Measurements from ENCODE around the gene ARMC7. TPM values are rescaled to one million over a fixed set of nuclear protein-coding genes. Genes with fewer than 3 reads are reported as not detected.
"Not testable (repeated sequence)": the region's sequence is repeated elsewhere in the genome, so short reads cannot be mapped to it uniquely, and the experiment has no call there.

The ARMC7 gene
- total and polyA plus RNA-seq, 4 donors = 2.5 to 14.2 (median 9.0) TPM

- Histone ChIP-seq H3K4me3 (ENCODE audit: low read depth, low read length) (no peak overlapping the region), H3K9me3 (ENCODE audit: control insufficient read depth, insufficient read depth, low read length) (no peaks in the 10 kb centered on the region), H3K36me3 (ENCODE audit: control insufficient read depth, insufficient read depth, low read length) (peaks cover 47% of the 10 kb centered on the region), H3K27ac (ENCODE audit: low read depth, low read length) (no peak overlapping the region), H3K4me1 (ENCODE audit: control insufficient read depth, insufficient read depth, low read length) (peaks cover 23% of the 10 kb centered on the region), H3K27me3 (ENCODE audit: control insufficient read depth, insufficient read depth, low read length) (no peaks in the 10 kb centered on the region)
- WGBS (ENCODE audit: insufficient coverage) = 86% methylated on average over 7 of the region's 8 CpGs
- no peak for DNase-seq (ENCODE audit: low read depth in 4 of 6, low spot score in 6 of 6)
Observed at GRCh38 chr17:75126954-75127353, 17.2 kb downstream of the ARMC7 start.

GRCh38 chr17:75127936-75128335 is 18.2 kb downstream of the ARMC7 start:
- not testable (repeated sequence) for H3K27ac ChIP-seq (ENCODE audit: low read depth, low read length); H3K27me3 ChIP-seq (ENCODE audit: control insufficient read depth, insufficient read depth, low read length); H3K9me3 ChIP-seq (ENCODE audit: control insufficient read depth, insufficient read depth, low read length); DNase-seq (ENCODE audit: low read depth in 4 of 6, low spot score in 6 of 6); H3K4me3 ChIP-seq (ENCODE audit: low read depth, low read length)
- Histone ChIP-seq H3K36me3 (ENCODE audit: control insufficient read depth, insufficient read depth, low read length) (peaks cover 47% of the 10 kb centered on the region), H3K4me1 (ENCODE audit: control insufficient read depth, insufficient read depth, low read length) (peaks cover 27% of the 10 kb centered on the region)
- 100% methylated on average over 3 of the region's 5 CpGs for WGBS (ENCODE audit: insufficient coverage)

- Histone ChIP-seq H3K4me1 (ENCODE audit: control insufficient read depth, insufficient read depth, low read length) (peaks cover 27% of the 10 kb centered on the region), H3K4me3 (ENCODE audit: low read depth, low read length) (no peak overlapping the region), H3K36me3 (ENCODE audit: control insufficient read depth, insufficient read depth, low read length) (peaks cover 46% of the 10 kb centered on the region), H3K27ac (ENCODE audit: low read depth, low read length) (no peak overlapping the region), H3K27me3 (ENCODE audit: control insufficient read depth, insufficient read depth, low read length) (no peaks in the 10 kb centered on the region), H3K9me3 (ENCODE audit: control insufficient read depth, insufficient read depth, low read length) (no peaks in the 10 kb centered on the region)
- 92% methylated on average over 32 of the region's 33 CpGs for WGBS (ENCODE audit: insufficient coverage)
- no peak for DNase-seq (ENCODE audit: low read depth in 4 of 6, low spot score in 6 of 6)
Observed at GRCh38 chr17:75128694-75129505, 19.1 kb downstream of the ARMC7 start.

GRCh38 chr17:75129576-75129975 is 19.8 kb downstream of the ARMC7 start:
- Histone ChIP-seq H3K4me3 (ENCODE audit: low read depth, low read length) (no peak overlapping the region), H3K27ac (ENCODE audit: low read depth, low read length) (no peak overlapping the region)
- WGBS (ENCODE audit: insufficient coverage) = 91% methylated on average over 9 of the region's 9 CpGs

GRCh38 chr17:75130059-75130631 is 20.4 kb downstream of the ARMC7 start:
- H3K27ac ChIP-seq (ENCODE audit: low read depth, low read length) = peak overlapping the region; percentile 90

More at GRCh38 chr17:75129576-75129975, 19.8 kb downstream of the ARMC7 start:
- Histone ChIP-seq H3K36me3 (ENCODE audit: control insufficient read depth, insufficient read depth, low read length) (peaks cover 39% of the 10 kb centered on the region), H3K9me3 (ENCODE audit: control insufficient read depth, insufficient read depth, low read length) (no peaks in the 10 kb centered on the region), H3K27me3 (ENCODE audit: control insufficient read depth, insufficient read depth, low read length) (no peaks in the 10 kb centered on the region), H3K4me1 (ENCODE audit: control insufficient read depth, insufficient read depth, low read length) (peaks cover 27% of the 10 kb centered on the region)
- no peak for DNase-seq (ENCODE audit: low read depth in 4 of 6, low spot score in 6 of 6)

GRCh38 chr17:75130632-75131277 is 21.0 kb downstream of the ARMC7 start:
- H3K9me3 ChIP-seq (ENCODE audit: control insufficient read depth, insufficient read depth, low read length) = no peaks in the 10 kb centered on the region
- peaks cover 27% of the 10 kb centered on the region for H3K4me1 ChIP-seq (ENCODE audit: control insufficient read depth, insufficient read depth, low read length)
- no peaks in the 10 kb centered on the region for H3K27me3 ChIP-seq (ENCODE audit: control insufficient read depth, insufficient read depth, low read length)
- WGBS (ENCODE audit: insufficient coverage) = 5% methylated on average over 26 of the region's 29 CpGs
- H3K27ac ChIP-seq (ENCODE audit: low read depth, low read length) = peak overlapping the region; percentile 90
- peak in 4 of 6 donors; percentile 28 to 86 (median 62) for DNase-seq (ENCODE audit: low read depth in 4 of 6, low spot score in 6 of 6)
- peaks cover 36% of the 10 kb centered on the region for H3K36me3 ChIP-seq (ENCODE audit: control insufficient read depth, insufficient read depth, low read length)
- peak overlapping the region; percentile 74 for H3K4me3 ChIP-seq (ENCODE audit: low read depth, low read length)

More at GRCh38 chr17:75130059-75130631, 20.4 kb downstream of the ARMC7 start:
- H3K9me3 ChIP-seq (ENCODE audit: control insufficient read depth, insufficient read depth, low read length) = no peaks in the 10 kb centered on the region
- peaks cover 27% of the 10 kb centered on the region for H3K4me1 ChIP-seq (ENCODE audit: control insufficient read depth, insufficient read depth, low read length)
- no peaks in the 10 kb centered on the region for H3K27me3 ChIP-seq (ENCODE audit: control insufficient read depth, insufficient read depth, low read length)
- peaks cover 34% of the 10 kb centered on the region for H3K36me3 ChIP-seq (ENCODE audit: control insufficient read depth, insufficient read depth, low read length)
- WGBS (ENCODE audit: insufficient coverage) = 75% methylated on average over 24 of the region's 24 CpGs
- peak overlapping the region; percentile 74 for H3K4me3 ChIP-seq (ENCODE audit: low read depth, low read length)
- DNase-seq (ENCODE audit: low read depth in 4 of 6, low spot score in 6 of 6) = no peak

- Histone ChIP-seq H3K9me3 (ENCODE audit: control insufficient read depth, insufficient read depth, low read length) (no peaks in the 10 kb centered on the region), H3K36me3 (ENCODE audit: control insufficient read depth, insufficient read depth, low read length) (peaks cover 41% of the 10 kb centered on the region), H3K4me1 (ENCODE audit: control insufficient read depth, insufficient read depth, low read length) (peaks cover 27% of the 10 kb centered on the region), H3K27ac (ENCODE audit: low read depth, low read length) (peak within 1 kb of the TSS; percentile 90), H3K27me3 (ENCODE audit: control insufficient read depth, insufficient read depth, low read length) (no peaks in the 10 kb centered on the region), H3K4me3 (ENCODE audit: low read depth, low read length) (peak within 1 kb of the TSS; percentile 74)
- WGBS (ENCODE audit: insufficient coverage) = under 1% methylated on average over 80 of the region's 82 CpGs
- peak in 5 of 6 donors; percentile 67 to 94 (median 73) for DNase-seq (ENCODE audit: low read depth in 4 of 6, low spot score in 6 of 6)
Observed at GRCh38 chr17:75131278-75132017, 21.7 kb downstream of the ARMC7 start, which contains the start of gene NT5C. Gene NT5C, minus strand, starts transcription at chr17:75131742. Its CDS starts 35 bp downstream, at chr17:75131707.

- H3K27me3 ChIP-seq (ENCODE audit: control insufficient read depth, insufficient read depth, low read length); H3K9me3 ChIP-seq (ENCODE audit: control insufficient read depth, insufficient read depth, low read length): not testable (repeated sequence)
- peaks cover 46% of the 10 kb centered on the region for H3K36me3 ChIP-seq (ENCODE audit: control insufficient read depth, insufficient read depth, low read length)
- WGBS (ENCODE audit: insufficient coverage) = 76% methylated on average over 25 of the region's 40 CpGs
- peaks cover 27% of the 10 kb centered on the region for H3K4me1 ChIP-seq (ENCODE audit: control insufficient read depth, insufficient read depth, low read length)
- H3K27ac ChIP-seq (ENCODE audit: low read depth, low read length) = peak overlapping the region; percentile 90
- peak overlapping the region; percentile 74 for H3K4me3 ChIP-seq (ENCODE audit: low read depth, low read length)
- peak in 1 of 6 donors; percentile 51 for DNase-seq (ENCODE audit: low read depth in 4 of 6, low spot score in 6 of 6)
Observed at GRCh38 chr17:75132018-75133000, 22.5 kb downstream of the ARMC7 start.
